GM19452 (cell line): Measurements from ENCODE around the gene ARF1.
A peak's percentile ranks its signal among the peaks of the same experiment; 100 is the strongest.

Source experiments
- ATAC-seq: cut with Tn5 transposase; IDR thresholded peaks from one replicate; pipeline ENCODE4 v1.9.1; 2021; ENCODE audit not compliant: unreplicated experiment

ARF1 gene

GRCh38 chr1:228068359-228068758 lies 14.1 kb upstream of the ARF1 start:
- ATAC-seq = no peak

GRCh38 chr1:228070173-228070572 lies 12.3 kb upstream of the ARF1 start:
- no peak for ATAC-seq

- ATAC-seq = no peak
Observed at GRCh38 chr1:228070851-228071250, 11.7 kb upstream of the ARF1 start.

- no peak for ATAC-seq
Observed at GRCh38 chr1:228071839-228072657, 10.5 kb upstream of the ARF1 start.

GRCh38 chr1:228072658-228073043 lies 9.9 kb upstream of the ARF1 start:
- ATAC-seq = no peak

GRCh38 chr1:228073061-228073856 lies 9.2 kb upstream of the ARF1 start:
- no peak for ATAC-seq

- no peak for ATAC-seq
Observed at GRCh38 chr1:228073857-228074545, 8.5 kb upstream of the ARF1 start.

- no peak for ATAC-seq
Observed at GRCh38 chr1:228074954-228075730, 7.4 kb upstream of the ARF1 start.

- no peak for ATAC-seq
Observed at GRCh38 chr1:228075801-228076271, 6.7 kb upstream of the ARF1 start.

- ATAC-seq = no peak
Observed at GRCh38 chr1:228076796-228077430, 5.6 kb upstream of the ARF1 start.

GRCh38 chr1:228077565-228078330 lies 4.8 kb upstream of the ARF1 start:
- no peak for ATAC-seq

- ATAC-seq = no peak
Observed at GRCh38 chr1:228079013-228079412, 3.5 kb upstream of the ARF1 start.

- no peak for ATAC-seq
Observed at GRCh38 chr1:228079601-228080263, 2.8 kb upstream of the ARF1 start.

- no peak for ATAC-seq
Observed at GRCh38 chr1:228081144-228081543, 1.4 kb upstream of the ARF1 start.

GRCh38 chr1:228081578-228082213 lies 812 bp upstream of the ARF1 start:
- ATAC-seq = peak; percentile 26

- ATAC-seq = peak; percentile 11
Observed at GRCh38 chr1:228082918-228083870, 686 bp downstream of the ARF1 start.

GRCh38 chr1:228083871-228084278 lies 1.4 kb downstream of the ARF1 start:
- ATAC-seq = no peak
